ENCODE data around the gene SORCS2.

- TF ChIP-seq CTCF (IDR thresholded peaks at IDR 0.05) (no peak), POLR2A (IDR thresholded peaks at IDR 0.05) (no peak)
These were observed 137.8 kb downstream of the SORCS2 start for GRCh38 chr4:7330031-7330596.

Data from Peyer's patch (tissue), 4 donors.